ENCODE measurements around the gene CASTOR1.
A peak's percentile ranks its signal among the peaks of the same experiment; 100 is the strongest.

CASTOR1 gene

DNA sequence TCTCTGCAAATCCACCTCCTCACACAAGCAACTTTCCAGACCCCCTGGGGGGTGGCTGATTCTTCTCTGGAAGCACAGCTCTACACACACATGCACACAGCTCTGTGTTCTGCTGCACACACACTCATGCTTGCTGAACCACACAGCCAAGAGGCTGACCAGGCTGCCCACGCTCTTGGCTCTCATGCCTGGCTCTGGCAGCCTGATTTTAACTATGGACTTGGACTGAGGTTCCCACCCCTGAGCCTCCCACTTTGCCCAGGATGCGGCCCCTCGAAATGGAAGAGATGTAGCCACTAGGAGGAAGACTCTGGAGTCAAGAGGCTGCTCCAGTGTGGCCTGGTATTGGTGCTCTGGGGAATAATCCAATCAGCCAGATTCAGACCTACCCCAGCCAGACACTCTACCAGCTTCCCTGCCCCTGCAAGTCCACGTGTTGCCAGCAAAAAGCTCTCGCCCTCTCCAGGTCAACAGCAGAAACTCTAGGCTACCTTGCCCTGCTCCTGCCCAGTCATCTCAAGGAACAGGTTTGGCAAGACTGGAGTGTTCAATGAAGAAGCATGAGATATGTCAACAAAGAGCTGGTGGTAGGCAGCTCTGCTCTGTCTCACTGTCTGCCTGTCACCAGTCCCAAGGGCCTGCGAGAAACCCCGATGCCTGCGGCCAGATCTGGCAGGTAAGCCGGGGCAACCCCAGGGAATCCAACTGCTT is 8.8 kb upstream of the CASTOR1 start:
- DNase-seq = no peak

DNA sequence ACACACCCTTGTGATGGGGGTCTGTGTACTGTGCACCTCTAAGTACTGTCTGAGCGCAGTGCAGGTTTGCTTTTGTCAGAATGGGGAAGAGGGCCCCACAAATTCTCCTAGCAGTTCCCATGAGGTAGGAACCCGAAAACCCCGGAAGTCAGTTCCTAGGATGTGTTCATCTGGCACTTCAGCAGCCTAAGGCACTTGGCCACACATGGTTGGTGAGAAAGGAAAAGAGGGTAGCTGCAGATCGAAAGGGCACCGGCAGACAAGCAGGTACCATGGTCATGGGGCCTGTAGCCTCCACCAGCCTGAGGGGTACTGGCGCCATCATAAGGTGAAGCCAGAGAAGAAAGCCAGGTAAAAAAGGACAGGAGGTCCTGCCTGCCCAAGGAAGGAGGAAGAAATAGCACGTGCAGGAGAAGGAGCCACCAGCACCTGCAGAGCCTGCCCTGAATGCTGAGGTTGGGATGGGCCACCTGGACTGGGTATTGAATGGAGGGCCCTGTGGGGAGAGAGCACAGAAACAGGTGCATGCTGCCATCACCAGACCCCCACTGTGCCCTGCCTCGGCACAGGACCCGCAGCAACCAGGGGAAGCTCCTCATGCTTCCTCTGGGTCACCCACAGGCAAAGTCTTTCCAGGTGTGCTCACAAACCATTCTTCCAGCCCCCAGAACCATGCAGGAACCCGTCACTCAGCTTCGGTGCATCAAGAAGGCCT is 8.1 kb upstream of the CASTOR1 start:
- DNase-seq = no peak

DNA sequence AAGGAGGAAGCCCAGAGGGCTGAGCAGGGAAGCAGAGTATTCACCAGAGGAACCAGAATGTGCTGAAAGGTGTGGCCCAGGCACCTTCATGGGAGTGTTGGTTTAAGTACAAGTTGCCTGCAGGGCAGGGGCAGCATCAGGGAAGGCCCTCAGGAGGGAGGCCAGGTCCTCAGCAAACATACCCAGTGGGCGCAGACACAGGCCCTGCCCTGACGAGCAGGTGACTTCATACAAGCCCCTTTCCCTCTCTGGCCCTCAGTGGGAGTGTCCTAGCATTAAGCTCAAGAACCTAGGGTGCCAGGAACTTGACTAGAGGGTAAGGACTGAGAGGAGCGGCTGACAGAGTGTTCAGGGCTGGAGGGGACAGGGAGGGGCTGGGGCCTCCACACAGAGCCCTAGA is 7.5 kb upstream of the CASTOR1 start:
- no peak for DNase-seq

DNA sequence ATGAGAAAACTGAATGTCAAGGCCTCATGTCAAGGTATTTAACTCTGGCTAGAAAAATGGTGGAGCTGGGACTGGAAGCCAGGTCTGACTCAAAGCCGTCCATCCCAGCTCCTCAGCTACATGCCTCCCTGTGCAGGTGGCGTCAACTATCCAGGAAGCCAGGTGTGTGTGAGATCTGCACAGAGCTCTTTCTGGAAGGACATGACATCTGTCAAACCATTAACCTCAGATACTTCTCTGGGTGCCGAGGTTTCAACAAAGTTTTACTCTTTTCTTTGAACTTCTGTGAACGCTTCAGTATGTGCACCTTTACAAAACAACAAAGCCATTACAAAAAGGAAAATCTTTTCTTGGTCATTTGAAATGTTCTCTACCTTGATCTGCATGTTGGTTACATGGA is 7.0 kb upstream of the CASTOR1 start:
- DNase-seq = no peak

DNA sequence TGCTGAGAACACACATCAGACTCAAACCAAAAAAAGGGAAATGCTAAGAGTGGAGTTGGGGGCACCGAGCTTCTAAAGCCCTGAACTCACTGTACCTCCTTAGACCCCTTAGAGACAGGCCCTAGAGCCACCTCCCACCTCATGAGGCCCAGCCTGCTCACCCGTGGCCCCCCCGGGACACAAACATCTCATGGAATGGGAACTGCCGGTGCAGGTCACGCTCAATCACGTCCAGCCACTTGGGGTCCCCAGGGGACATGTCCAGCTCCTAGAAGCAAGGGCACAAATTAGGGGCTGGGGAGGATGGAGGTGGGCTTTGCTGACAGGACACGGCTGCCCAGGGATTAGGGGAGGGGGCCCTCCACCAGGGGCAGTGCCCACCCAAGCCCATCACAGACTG is 6.3 kb upstream of the CASTOR1 start:
- DNase-seq = no peak

DNA sequence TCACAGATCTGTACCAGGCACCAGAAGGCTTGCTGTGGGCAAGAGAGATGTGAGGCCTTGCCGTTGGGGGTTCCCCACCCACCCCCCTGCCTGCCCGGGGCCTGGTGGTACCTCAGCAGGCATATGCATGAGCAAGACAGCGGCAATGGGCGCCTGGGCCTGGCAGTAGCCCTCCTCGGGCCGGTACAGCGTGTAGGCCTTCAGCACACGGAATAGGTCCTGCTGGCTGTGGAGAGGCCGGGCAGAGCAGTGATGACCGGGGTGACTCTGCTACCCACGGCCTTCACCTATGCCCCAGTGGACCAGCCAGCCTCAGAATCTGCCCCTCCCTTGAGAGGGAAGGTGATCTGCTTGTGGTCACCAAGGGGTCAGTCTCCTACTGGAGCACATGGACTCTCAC is 5.5 kb upstream of the CASTOR1 start:
- no peak for DNase-seq

DNA sequence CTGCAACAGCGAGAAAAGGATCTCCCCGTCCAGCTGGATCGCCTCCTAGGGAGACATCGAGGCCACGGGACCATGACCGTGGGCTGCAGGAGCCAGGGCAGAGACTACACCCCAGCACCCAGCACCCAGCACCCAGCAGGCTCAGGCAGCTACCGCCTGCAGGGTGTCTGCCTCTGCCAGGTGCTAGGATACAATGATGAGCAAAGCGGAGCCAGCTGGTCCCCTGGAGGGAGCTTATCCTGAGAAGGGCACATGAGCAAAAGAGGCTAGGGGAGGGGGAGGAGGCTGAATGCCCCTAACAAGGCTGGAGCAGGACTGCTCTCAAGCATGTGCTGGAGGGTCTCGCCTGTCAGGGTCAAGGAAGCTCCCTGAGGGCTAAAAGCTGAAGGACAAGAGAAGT is 4.8 kb upstream of the CASTOR1 start:
- no peak for DNase-seq

DNA sequence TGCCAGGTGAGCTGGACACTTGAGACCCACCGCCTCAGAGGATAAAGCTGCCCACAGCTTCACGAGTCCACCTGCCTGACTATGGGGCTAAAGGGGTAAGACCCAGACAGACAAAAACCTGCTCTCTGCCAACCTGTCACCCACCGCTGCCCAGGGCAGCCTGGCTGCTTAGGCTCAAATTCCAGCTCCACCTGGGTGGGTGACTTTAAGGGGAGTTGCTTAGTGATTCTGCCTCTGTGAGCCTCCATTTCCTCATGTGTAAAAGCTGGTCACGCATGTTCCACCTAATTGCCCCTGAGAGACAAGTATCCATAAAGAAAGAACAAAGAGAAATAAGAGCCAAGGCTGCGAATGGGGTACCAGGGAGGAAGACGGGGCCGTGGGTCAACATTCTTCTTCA is 3.7 kb upstream of the CASTOR1 start:
- DNase-seq = no peak

DNA sequence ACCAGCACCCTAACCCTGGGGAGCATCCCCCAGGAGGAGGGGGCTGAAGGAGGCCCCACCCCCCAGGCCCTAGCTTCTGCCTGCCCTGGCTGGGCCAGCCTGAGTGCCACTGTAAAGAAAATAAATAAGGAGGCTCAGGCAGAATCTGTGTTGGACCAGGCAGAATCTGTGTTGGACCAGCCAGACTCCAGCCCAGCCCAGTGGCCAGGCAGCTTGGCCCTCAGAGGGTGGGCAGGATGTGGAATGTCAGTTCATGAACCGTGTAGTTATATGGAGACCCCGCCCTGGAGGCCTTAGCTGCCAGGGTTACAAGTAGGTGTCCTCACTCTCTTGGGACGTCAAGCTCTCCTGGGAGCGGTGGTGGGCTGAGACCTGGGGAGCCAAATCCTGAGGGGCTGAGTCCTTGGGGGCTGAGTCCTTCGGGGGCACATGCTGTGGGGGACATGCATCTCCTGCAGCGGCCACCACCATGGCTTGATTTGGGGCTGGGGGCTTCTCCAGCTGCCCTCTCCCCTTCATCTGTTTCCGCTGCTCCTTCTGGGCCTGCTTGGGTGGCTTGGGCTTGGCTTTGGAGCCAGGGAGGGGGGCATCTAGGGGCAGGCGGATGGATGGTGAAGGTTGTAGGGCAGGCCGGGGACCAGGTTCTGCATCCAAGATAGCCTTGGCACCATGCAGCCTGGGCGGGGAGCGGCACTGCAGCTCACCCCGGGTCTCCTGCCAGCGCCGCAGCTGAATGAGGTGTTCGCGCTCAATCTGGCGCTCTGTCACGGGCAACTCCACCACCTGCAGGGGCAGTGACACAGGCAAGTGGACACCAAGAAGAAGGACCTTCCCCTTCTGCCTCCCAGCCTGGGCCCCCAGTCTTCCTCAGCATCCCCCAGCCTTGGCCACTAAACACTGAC is 3.0 kb upstream of the CASTOR1 start:
- no peak for DNase-seq

DNA sequence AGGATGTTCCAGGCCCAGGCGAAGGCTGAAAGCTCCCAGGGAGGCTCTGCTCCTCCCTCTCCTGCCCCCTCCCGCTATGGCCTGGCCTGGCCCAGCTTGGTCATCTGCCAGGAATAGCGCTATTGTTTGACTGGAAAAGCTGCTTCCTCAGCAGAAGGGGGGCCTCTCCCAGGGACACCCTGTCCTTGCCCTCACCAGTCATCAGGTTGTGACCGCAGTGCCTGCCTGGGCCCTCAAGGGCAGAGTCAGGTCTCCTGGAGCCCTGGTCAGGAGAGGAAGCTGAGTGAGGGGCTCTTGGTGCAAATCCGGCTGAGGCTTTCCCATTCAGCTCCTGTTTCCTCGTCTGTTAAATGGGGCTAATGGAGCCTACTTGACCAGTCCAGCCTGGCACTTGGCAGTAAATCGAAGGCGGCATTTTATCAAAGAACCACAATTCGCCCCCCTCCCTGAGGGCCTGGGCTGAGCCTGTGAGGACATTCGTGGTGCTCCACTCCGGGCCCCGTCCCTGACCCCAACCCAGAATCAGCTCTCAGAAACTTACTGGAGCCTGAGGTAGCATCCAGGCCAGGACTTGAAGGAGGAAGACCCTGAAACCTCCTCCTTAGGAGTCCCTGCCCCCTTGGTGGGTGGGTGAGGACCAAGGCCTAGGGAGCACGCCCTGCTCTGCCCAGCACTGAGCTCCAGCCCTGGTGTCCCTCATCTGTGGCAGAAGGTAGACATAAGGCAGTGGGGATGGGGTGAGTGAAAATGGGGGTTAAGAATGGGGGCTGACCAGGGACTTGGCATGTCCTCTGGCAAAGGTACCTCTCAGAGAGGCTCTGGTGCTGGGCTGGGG is 2.0 kb upstream of the CASTOR1 start:
- DNase-seq = no peak

DNA sequence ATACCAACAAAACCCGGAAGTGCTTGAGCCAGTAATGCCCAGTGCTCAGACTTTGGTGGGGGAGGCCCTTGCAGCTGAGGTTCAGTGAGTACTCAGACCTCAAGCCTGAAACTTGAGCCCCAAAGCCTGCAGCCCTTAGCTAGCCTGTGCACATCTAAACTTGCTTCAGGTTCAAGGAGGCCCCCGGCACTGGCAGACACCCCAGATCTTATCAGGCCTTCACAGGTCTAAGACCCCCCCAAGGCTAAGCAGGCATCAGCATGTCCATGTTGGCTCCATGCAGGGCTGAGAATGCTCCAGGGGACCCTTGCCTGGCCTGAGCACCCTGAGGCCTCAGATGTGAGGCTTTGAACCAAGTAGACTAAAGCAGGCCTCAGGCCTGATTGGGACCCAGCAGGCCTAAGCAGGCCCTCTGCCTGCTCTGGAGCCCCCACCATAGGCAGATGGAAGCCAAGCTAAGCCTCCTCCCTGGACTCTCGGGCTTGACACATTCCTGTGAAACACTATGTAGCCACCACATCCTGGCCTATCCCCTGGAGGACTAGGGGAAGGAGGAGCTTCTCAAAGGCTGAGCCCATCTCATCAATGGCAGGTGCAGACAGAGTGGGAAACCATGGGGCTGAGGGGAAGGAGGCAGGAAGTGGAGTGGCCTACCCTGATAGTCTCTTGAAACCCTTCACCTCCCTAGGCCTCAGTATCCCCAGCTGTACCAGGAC is 1.2 kb upstream of the CASTOR1 start:
- no peak for DNase-seq

DNA sequence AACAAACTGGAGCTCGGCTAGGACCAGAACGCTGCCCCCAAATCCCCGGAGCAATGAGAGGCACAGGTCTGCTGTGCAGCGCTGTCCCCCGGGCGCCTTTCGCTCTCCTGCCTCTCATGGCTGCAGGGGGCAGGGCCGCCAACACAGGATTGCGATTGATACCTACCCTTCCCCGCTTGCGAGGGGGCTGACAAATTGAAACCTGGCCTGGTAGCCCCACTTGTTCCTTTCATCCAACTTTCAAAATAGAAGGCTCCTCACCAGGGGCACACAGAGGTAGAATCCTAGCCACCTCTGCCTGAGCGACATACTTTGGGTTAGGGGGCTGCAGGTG is 642 bp upstream of the CASTOR1 start:
- DNase-seq = no peak

DNA sequence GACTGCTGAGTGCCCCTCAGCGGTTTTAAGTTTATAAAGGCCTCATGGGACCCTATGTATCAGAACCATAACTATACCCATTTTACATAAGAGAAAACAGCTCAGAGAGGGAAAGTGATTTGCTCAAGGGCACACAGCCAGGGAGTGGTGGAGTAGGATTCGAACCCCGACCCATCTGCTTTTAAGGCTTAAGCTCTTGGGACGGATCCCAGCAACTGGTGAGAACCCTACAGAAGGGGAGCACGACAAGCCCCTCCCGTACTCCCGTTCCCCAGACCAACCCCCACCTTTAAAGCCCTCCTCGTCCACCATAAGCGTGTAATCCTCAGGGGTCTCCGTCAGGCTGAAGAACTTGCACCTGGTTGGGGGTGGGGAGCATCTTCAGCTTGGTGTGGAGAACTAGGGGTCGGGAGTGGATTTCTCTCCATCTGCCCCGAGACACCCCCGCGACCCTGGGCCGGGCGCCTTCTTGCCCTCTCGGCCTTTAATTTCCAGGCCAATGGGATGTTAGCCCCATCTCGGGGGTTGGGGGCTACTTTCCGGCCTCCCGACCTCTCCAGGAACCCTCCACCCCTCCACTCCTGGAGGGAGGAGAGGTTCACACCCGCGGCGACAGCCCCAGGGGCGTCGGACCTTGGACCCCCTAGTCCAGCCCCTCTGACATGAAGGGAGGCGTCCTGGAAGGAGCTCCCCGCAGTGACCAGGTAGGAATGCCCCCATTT is 725 bp downstream of the CASTOR1 start:
- DNase-seq = no peak

DNA sequence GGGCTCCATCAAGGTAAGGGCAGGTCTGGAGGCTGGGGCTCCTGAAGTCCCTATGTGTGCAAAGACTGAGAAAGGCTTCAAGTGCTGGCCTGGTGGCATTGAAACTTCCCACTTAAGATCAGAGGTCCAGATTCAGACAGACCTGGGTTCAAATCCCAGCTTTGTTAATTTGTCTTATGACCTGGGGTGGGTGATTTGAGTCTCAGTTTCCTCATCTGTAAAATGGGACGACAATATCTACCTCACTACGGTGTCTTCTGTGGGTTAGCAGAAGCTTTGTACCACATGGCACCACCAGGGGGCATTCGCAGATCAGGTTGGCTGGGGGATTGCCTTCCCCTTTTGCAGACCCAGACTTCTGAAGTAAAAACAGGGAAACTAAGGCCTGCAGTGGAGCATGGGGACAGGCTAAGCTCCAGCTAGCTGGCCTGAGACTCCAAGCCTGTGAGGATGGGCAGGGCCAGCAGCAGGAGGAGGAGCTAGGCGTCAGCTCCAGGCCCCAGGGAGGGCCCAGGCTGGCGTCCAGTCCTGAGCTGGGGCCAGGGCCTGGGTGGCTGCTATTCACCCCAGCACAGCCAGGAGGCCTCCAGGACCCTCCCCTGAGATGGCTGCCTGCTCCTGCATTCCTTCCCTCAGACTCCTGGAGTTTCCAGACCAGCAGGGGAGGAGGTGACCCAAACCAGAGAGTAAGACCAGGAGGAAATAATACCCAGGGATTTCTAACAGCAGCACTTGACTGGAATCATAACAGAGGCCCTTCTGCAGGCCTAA is 1.5 kb downstream of the CASTOR1 start:
- peak; percentile 86 for DNase-seq

DNA sequence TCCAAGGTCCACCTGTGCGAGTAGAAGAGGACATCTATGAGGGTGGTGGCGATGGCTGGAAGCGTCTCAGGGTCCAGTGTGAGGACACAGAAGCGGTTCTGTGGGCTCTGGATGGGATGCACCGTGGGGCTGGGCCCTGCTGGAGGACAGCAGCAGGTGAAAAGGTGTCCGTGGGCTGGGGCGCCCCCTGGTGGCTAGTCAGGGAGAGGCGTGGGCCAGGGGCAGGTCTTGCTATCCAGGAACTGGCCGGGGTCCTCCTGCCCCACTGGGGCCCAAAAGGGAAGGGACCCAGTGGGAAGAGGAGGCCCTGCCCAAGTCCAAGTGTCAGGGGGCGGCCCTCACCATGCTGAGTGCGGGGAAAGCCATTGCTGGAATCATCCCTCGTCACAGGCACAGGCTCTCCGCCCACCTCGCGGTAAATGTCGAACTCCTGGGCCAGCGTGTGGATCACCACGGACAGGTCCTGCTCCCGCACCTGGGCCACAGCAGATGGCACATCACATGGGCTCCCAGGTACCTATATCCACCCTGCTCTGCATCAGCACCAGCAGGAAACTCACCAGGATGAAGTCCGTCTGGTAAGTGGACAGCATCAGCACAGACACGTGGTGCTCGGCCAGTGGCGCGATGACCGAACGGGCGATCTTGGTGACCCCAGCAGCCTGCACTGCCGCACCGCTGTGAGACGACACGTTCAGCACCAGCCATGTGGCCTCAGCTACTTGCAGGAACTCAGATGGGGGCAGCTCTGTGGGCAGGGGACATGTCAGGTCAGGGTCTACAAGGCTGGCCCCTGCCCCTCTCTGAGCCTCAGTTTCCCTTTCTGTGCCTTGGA is 2.3 kb downstream of the CASTOR1 start:
- peak; percentile 88 for DNase-seq

DNA sequence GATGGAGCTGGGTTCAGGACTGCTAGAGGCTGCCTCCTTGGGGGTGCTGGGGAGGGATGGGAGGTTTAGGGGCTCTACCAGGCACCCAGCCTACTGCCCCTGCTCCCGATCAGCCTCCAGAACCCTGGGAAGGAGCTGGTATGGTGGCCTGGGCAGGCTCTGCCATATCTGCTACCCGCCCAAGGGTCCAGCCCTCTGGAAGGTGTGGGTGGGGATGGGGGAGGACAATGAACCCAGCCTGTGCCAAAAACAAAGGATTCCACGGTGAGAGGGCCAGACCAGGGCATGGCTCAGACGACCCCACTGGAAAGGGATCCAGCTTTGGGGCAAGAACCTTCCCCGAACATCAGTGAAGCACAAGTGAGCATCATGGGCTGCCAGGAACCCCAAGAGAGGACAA is 3.0 kb downstream of the CASTOR1 start:
- no peak for DNase-seq

DNA sequence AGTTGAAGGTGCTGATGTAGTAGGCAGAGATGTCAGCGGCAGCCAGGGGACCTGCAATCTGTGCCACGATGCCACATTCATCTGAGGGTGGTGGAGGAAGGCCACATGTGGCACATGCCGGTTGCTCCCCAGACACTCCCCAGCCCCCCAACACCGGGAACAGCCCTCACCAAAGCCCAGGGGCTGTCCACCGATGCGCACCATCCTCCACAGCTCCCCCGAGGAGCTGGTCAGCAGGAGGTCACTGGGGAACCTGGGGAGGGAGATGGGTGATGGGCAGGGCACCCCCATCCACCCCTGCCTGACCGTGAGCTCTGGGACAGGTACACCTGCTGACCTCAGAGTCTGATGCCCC is 3.5 kb downstream of the CASTOR1 start:
- DNase-seq = no peak

DNA sequence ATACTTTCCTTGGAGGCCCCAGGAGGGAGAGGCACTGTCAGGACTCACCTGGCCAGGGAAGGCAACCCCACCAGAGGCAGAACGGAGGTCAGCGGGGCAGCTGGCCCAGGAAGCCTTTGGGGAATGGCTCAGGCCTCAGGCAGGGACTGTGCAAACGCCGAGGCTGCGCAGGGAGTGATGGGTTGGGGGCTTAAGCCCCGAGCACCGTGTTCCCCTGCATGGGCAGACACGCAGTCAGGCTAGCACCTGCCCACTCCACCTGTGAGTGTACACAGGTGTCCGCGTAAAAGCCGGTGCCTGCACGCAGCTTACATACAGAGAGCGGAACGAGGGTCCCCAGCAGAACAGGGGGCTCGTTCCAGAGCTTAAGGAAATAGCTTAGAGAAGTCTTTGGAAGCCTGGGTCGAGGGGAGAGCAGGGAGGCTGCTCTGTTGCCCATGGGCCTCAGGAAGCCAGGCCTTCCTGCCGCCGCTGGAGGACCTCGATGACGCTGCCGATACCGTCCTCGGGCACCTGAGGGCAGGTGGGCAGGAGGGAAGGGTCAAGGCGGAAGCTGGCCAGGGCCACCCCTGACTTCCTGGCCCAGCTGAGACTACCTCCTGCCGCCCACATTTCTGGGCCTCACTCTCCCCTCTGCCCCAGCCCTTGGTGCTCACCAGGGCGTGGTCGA is 4.0 kb downstream of the CASTOR1 start:
- no peak for DNase-seq

DNA sequence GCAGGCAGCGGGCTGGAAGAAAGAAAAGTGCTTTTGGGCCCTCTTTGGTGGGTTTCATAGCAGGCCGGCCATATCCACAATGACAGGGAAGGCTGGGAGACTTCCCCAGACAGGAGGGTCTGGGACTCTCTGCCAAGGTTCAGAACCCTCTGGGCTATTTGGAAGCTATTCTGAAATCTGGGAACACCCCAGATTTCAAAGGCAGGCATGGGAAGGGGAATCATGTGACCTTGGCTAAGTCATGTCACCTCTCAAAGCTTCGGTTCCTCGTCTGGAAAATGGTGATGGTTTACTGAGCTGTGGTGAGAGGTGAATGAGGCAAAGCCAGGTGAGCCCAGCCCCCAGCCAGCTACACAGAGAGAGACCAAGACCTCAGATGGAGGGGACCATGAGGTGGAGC is 4.6 kb downstream of the CASTOR1 start:
- DNase-seq = no peak
